ENCODE data around the gene CNTNAP5.

DNA sequence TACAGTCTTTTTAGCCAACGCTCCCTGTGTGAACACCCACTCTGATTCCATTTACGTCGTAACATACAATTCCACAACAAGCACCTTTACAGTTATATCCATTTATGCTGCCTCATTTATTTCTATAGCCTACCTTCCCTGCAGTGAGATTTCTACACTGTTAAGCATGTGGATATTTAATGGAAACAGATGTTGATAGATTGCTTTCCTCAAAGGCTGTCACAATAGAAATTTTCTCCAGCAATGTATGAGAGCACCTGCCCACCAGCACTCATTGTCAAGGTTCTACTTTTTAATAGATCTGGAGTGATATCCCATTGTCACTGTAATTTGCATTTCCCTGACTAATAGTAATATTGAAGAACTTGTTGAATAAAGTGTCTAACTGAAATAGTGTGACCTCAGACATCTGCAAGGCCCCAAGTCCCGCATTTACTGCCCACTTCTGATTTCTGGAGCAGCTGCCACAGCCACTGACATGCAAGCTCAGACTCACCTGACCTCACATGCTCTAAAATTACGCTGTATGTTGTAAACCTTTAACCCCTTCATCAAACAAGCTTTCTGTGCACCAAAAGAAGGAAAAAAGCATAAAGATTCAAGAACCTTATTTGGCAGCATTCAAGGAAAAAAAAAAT is 295.1 kb downstream of the CNTNAP5 start:
- TF ChIP-seq, protein P1, sequence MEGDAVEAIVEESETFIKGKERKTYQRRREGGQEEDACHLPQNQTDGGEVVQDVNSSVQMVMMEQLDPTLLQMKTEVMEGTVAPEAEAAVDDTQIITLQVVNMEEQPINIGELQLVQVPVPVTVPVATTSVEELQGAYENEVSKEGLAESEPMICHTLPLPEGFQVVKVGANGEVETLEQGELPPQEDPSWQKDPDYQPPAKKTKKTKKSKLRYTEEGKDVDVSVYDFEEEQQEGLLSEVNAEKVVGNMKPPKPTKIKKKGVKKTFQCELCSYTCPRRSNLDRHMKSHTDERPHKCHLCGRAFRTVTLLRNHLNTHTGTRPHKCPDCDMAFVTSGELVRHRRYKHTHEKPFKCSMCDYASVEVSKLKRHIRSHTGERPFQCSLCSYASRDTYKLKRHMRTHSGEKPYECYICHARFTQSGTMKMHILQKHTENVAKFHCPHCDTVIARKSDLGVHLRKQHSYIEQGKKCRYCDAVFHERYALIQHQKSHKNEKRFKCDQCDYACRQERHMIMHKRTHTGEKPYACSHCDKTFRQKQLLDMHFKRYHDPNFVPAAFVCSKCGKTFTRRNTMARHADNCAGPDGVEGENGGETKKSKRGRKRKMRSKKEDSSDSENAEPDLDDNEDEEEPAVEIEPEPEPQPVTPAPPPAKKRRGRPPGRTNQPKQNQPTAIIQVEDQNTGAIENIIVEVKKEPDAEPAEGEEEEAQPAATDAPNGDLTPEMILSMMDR (IDR thresholded peaks at IDR 0.05) = no peak
- TF ChIP-seq ZFX (IDR thresholded peaks at IDR 0.05; ENCODE audit: borderline replicate concordance) = no peak
